GM12891 (cell line): ENCODE results near the gene OXSM.

Experiments used
- POLR2A ChIP-seq: IDR thresholded peaks from 2 replicates; pipeline ENCODE4 v1.6.1; 2011; ENCODE audit warnings: low read depth, low read length, control low read depth
- POLR2AphosphoS5 ChIP-seq: IDR thresholded peaks from 2 replicates; pipeline ENCODE4 v1.6.1; 2011; ENCODE audit warnings: low read depth, low read length, control low read depth
- POU2F2 ChIP-seq: IDR thresholded peaks from 2 replicates; pipeline ENCODE4 v1.6.1; 2011; ENCODE audit warnings: low read depth, mild to moderate bottlenecking, control low read depth, low read length, moderate library complexity
- TAF1 ChIP-seq: IDR thresholded peaks from 2 replicates; pipeline ENCODE4 v1.6.1; 2011; ENCODE audit warnings: low read depth, low read length, control low read depth

GRCh38 chr3:25801786-25802185 is 11.9 kb downstream of the OXSM start:
- TF ChIP-seq POU2F2: no peak
- no peak for TF ChIP-seq TAF1
- TF ChIP-seq POLR2AphosphoS5: no peak
- TF ChIP-seq POLR2A: no peak
